GM19452 (cell line): Measurements from ENCODE around the gene MXD3.
"Not testable (repeated sequence)": the region's sequence is repeated elsewhere in the genome, so short reads cannot be mapped to it uniquely, and the experiment has no call there.

Experiments
- ATAC-seq: cut with Tn5 transposase; IDR thresholded peaks from one replicate; pipeline ENCODE4 v1.9.1; 2021; ENCODE audit not compliant: unreplicated experiment

The MXD3 gene, protein sequence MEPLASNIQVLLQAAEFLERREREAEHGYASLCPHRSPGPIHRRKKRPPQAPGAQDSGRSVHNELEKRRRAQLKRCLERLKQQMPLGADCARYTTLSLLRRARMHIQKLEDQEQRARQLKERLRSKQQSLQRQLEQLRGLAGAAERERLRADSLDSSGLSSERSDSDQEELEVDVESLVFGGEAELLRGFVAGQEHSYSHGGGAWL

DNA sequence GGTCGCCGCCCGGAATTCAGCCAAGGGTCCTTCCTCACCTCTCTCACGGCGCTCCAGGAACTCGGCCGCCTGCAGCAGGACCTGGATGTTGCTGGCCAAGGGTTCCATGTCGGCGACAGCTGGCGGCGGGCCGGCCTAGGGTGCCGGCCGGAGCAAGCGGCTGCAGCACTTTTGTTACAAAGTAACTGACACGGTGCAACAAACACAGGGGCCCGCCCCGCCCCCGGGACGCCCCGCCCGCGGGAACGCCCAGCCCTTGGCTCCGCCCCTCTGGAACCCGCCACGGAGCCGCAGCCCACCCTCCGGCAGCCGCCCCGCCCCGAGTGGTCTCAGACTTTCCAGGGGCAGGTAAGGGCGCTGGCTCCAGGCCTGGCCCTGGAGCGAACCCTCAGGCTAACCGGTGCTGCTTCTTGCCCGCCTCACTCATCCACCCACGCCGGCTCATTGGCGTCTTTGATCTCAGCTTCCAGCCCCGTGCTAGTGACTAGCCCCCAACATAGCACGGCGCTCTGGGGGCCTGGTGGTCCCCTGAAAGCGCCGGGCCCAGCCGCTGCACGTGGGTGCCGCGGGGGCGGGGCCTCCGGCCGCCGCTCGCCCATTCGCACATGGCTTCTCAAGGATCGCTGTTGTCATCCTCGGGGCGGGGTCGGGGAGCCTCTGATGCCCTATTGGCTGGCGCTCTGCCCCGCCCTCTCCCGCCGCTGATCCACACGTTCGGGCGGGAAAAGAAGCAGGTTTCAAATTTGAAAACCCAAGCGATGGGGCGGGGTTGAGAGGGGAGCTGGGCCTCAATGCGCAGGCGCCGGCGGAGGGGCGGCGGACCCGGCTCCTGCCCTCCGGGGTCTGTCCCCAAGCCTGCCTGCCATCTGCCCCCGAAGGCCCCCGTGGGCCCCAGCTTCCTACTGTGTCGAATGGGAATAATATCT, at the start of gene MXD3:
Gene MXD3, minus strand, starts transcription at position 176 of the 926 bp plus-strand sequence. Its CDS starts 68 bp downstream, at position 108.
- ATAC-seq: peak; percentile 79

DNA sequence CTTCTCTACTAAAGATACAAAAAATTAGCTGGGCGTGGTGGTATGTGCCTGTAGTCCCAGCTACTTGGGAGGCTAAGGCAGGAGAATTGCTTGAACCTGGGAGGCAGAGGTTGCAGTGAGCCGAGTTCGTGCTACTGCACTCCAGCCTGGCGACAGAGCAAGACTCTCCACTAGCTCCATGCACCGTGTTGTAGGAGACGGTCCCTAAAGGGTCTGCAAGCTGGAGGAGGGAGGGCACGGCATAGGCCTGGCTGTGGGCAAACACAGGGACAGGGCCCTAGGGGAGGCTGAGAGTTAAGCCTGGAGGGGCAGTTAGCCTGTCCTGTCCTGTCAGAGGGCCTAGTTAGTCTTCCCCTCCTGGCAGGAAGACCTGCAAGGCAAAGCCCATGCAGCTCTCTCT, 49.0 kb upstream of the MXD3 start:
- not testable (repeated sequence) for ATAC-seq

DNA sequence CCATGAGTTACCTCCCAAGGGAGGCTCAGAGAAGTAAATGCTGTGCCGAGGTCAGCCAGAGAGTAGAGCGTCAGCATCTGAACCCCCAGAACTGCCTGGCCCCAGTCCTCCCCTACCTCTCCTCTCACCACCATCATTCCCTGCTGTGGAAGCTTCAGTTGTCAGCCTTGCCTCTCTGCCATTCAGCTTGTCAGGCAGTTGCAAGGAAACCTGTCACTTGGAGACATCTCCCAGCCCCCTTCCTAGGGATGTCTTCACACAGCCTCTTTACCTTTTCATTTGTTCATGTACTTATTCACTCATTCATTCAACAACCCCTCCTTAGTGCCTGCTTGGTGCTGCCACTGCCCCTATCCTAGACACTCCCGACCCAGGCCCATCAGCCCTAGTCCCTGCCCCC, 48.2 kb upstream of the MXD3 start:
- ATAC-seq: no peak

DNA sequence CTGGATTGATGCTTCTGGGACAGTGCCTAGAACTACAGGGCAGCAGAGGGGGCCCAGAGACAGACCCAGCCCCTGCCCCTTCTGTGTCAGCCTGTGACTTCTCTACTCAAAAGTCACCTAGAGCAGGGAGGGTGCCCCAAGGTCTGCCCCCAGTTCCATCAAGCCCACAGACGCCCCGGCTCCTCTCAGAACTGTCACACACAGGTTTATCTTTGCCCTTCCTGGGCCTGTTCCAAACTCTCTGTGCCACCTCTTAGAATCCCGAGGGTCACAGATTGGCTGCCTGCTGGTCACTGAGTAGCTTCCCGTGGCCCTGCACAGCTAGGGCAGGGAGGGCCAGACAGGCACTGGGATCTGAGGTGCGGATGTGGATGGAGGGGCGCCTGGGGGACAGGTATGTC, 47.8 kb upstream of the MXD3 start:
- no peak for ATAC-seq

DNA sequence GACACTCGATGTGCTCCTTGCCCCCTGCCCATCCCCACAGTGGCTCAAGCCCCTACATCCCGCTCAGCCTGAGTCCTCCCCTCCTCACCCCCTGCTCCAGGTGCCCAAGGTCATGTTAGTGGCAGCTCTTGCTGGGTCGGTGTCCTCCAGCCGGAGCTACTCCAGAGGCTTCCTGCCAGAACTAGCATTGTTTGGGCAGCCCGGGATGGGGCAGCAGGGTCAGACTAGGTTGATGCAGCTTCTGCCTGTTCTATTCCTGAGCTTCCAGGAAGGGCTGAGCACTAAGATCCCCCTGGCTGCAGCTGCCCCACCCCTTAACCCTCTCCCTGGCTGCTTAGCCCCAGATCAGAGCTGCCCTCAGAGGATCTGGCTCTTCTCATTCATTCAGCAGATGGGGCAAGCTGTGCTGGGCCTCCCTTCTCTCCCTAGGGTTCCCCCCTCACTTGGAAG, 46.7 kb upstream of the MXD3 start:
- ATAC-seq: no peak

DNA sequence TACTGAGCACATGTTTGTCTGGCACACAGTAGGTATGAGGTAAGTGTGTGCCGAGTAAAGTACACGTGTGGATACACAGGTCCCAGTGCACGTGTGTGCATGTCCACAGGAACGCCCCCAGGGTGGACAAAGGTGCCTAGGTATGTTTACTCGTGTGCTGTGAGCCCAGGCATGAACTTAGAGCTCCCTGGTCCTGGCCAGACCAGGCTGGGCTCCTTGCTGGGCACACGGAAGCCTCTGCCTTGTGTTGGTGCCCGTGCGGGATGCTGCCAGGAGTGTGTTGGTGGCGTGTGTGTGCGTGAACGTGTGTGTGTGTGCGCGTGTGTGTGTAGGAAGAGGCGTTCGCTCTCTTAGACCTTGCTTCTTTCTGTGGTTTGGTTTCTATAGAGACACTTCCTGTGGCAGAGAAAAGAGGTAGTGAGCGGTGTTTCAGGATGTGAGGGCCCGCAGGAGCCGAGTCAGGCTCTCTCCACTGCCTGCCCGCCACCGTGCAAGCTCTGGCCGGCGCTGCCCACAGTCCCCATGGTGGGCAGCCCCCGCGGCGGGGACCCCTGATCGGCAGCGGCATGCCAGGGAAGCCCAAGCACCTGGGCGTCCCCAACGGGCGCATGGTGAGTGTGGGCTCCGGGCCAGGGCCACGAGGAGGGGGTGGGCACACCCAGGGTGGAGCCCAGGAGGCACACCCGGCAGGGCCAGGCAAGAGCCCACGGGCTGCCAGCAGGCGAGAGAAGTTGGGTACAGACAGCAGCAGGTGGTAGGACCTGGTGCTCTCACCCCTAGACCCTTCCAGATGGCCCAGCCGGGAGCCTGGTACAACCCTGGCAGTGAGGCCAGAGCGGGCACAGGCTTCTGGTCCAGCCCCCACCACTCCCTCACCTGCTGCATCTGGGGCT, 46.0 kb upstream of the MXD3 start, which contains the start of gene RGS14:
Gene RGS14, plus strand, starts transcription at position 466 of the 893 bp plus-strand sequence. Its CDS starts 101 bp downstream, at position 567.
- ATAC-seq: peak; percentile 84

DNA sequence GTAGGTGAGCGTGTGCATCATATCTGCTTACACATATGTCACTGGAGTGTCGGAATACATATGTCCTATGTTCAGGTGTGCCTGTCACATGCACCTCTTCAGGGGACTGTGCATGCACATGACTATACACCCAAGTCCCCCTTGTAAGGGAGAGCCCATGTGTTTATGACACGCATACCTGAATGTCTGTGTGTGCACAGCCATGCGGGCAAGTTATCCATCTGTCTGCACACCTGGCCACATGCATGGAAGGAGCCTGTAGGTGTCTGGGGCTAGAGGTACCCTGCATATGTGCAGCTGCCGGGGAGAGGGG, 45.4 kb upstream of the MXD3 start:
- ATAC-seq: no peak

DNA sequence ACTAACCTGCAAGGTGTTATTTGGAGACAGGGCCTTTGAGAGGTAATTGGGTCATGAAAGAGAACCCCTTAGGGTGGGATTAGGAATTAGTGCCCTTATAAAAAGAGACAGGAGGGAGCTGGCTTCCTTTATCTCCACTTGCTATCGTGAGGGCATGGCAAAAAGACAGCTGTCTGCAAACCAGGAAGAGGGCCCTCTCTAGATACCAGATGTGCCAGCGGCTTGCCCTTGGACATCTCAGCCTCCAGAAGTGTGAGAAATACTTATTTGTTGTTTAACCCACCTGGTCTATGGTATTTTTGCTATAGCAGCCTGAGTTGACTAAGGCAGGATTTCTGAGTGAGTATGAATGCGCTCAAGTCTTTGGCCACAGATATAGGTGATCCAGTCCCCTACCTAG, 45.0 kb upstream of the MXD3 start:
- no peak for ATAC-seq

DNA sequence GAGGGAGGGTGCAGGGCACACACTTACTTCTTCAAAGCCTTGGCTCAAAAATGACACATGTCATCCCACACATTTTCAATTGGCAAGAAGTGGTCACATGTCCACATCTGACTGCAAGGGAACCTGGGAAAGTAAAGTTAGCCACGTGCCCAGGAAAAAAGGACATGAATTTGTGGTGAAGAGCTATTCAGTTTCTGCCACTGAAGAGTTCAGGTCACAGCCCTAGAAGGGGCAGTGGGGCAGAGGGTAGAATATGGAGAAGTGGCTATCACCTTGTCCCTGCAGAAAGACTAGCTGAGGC, 44.1 kb upstream of the MXD3 start:
- ATAC-seq: no peak

DNA sequence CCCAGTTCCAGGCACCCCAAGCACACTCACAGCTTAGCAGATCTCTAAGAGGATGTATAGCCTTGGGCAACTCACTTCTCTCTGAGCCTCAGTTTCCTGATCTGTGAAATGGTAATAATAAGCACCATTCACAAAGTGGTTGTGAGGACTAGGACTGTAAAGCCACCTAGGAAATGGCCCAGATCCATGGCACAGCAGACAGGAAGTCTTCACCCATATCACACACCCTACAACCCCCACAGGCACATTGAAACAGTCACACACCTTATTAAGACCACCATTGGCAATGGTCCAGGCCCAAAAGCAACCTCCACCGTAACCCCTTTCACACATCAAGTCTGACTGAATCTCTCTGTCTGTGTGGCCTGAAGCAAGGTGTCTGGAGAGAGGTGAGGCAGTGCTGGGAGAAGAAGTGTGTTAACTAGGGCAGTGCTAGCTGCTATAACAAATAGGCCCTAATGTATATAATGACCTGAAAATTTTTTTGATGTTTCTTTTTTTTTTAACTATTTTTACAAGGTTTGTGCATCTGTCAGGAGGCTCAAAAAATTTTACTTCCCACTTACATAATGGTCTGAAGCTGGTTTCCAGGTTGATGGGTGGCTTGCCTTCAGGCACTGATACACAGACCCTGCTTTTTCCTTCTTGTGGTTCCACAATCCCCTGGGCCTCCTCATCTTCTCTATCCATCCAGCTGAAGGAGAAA, 43.6 kb upstream of the MXD3 start:
- ATAC-seq: no peak

DNA sequence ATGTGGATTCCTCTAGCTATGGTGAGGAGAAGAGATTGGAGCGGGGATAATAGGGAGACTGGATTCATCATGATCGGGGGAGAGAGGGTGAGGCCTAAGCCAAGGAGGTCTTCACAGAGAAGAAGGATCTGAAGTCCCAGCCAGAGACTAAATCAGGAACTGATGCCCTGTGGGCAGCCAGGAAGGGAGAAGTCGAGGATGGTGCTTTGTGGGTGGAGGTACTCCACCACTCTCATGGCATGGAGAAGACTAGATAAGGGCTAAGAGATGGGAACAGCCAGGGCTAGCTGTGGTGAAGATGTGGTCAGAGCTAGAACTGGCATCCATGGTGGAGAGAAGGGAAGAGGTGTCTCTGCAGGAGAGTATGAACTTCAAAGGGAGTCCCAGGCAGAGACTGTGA, 43.0 kb upstream of the MXD3 start:
- ATAC-seq: no peak

DNA sequence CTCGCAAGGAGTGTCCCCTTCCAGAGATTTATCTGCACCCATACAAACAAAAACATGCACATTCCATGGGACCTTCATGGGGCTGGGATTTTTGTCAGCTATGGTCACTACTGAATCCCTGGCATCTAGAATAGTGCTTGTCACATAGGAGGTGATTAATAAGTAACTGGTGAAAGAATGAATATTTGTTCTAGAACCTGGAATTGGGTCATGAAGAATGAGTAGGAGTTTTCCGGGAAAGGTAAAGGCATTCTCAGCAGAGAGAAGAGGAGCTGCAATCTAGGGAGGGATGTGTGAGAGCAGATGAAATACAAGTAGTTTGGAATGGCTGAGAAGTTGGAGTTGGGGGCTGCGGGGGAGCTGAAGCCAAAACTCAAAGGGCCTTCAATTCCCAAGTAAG, 42.6 kb upstream of the MXD3 start:
- ATAC-seq: no peak

DNA sequence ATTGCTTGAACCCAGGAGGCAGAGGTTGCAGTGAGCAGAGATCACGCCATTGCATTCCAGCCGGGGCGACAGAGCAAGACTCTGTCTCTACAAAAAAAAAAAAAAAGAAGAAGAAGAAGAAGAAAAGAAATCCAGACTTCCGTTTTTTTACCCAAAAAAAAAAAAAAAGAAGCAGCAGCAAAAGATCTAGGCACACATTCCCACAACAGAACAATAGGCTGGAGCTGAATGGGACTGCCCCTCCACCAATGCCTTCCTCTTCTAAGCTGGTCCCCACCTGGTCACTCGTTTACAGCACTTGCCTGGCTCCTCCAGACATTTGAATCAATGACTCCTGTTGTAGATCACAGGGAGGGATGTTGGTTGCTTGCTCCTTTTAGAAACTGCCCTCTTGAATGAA, 41.4 kb upstream of the MXD3 start:
- ATAC-seq: no peak

DNA sequence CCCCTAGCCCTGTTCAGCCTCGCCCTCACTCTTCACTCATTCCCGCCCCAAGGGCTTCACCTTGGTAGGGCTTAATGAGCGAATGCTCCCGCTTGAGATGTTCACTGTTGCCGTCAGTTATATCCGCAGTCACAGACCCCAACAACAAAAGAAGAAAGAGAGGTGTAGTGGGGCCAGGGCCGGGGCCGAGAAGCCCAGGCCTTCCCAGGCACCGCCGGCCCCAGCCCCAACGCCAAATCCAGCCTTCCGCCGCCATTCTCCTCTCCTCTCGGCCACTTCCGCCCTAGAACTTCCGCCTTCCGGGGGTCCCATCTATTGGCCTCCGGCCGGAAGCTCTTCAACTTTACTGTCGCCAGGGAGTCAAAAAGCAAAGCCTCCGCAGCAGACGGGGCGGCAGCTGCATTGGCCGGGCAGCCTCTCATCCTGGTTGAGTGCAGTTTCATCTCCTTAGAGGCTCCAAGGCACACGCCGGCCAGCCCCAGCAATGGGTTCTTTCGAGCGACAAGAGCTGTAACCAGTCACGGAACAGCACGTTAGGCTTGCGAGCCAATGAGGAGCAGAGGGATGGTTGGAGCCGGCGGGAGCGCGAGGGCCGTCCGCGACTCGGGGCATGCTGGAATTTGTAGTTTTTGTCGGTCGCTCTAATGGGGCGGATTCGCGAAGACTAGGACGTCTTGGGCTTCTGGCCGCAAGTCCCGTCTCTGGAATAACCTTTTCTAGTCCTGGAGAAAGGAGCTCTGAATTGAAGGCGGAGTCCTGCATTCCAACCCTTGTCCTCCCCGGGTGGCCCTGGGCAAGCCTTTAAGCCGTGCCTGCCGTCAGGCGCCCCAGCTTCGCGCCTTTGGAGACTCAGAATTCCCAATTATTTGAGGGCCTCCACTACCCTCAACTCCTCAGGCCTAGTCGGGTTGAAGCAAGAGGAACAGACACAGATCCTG, 40.0 kb upstream of the MXD3 start, which contains the start of gene LMAN2:
Gene LMAN2, minus strand, starts transcription at position 277 of the 938 bp plus-strand sequence. Its CDS starts 21 bp downstream, at position 256.
- peak; percentile 96 for ATAC-seq

DNA sequence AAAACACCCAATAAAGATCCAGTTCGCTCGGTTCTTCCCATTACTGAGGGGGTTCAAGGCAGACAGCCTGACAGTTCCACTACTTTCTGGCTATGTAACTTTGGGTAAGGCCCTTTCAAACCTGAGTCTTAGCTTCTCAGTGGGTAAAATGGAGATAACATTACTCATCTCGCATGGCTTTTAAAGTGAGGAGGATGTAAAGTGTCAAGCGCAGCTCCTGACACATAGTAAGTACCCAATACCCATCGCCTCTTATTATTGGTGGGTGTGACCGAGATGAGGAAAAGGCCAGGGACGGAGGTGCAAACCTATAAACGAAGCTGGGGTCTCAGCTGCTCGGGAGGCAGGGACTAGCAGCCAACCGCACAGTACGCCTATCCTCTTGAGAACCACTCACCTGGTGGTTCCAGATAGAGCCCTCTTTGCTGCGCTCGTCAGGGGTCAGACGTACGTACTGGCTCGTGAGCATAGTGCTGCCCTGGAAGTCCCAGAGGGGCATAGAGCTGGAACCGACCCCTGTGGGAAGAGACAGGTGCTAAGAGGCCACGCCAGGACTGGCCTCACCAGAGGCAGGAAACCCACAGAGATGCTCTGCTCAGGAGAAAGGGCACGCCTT, 39.2 kb upstream of the MXD3 start:
- ATAC-seq: no peak

DNA sequence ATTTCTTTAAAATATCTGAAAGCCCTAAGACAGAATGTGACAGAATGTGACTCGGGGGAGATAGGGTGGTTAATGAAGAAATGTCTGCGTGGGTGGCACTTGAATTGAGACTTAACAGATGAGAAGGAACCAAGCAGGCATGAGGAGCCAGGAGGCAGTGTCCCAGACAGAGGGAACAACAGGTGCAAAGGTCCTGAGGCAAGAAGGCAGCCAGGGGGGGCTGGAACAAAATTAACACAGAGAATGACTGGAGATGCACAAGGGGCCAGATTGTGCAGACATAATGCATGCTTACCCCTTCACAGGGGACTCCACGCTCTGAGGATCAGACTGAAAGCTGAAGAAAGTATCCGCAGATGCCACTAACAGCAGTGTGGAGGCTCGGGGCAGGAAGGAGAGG, 38.1 kb upstream of the MXD3 start:
- no peak for ATAC-seq

DNA sequence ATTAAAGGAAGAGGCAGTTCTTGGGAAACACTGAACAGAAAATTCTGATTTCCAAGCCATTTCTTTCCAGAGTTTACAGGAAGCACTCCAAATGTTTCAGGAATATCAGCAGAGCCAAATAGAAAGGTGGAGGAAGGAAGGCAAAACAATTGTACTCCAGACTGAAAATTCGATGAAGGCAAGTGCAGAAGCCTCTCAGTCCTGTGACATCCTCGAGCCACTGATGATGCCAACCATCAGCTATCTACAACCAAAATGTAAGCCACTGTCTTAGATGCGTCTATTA, 37.6 kb upstream of the MXD3 start:
- ATAC-seq: no peak

DNA sequence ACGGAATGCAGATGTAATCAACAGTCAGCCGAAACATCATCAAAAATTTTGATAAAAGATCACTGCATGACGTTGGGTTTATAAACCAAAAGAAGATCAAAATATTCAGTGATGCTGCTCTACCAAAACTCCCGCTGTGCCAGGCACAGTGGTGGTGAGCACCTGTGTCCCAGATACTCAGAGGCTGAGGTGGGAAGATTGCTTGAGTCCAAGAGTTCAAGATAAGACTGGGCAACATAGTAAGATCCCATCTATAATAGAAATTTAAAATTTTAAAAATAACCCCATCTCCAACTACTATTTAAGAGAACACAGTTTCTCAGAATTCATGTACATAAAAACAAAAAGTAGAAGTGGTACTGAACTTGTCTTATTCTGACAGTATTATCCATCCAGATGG, 36.0 kb upstream of the MXD3 start:
- no peak for ATAC-seq

DNA sequence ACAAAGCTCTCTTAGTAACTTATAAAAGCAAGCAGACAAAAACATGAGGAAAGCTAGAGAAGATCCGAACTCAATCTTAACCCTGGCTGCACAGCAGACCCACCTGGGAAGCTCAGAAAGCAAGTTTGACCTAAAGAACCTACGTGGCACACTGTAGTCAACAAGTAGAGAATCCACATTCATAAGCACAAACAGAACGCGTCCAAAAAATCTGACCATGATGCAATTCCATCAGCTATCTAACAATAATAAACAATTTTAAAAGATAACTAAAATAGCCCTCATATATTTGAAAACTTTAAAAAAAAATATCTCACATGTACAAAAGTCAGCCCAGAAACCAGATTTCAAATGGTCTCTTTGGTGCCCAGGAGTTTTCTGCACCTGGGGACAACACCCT, 35.1 kb upstream of the MXD3 start:
- ATAC-seq: no peak

DNA sequence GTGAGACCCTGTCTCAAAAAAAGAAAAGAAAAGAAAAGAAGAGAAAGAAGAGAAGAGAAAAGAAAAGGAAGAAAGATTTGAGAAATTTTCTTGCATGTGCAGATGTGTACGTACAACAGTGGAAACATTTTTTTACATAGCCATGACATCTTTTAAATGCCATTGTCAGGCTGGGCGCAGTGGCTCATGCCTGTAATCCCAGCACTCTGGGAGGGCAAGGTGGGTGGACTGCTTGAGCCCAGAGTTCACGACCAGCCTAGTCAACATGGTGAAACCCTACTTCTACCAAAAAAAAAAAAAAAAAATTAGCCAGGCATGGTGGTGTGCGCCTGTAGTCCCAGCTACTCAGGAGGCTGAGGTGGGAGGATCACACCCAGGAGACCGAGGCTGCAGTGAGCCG, 33.2 kb upstream of the MXD3 start:
- ATAC-seq: no peak
